Measurements from ENCODE around the gene RIMBP2. TPM values are rescaled to one million over a fixed set of nuclear protein-coding genes. Genes with fewer than 3 reads are reported as not detected.

Gene RIMBP2
- total and polyA plus RNA-seq, 2 experiments from 2014 or later: 0.31 to 0.37 TPM

DNA sequence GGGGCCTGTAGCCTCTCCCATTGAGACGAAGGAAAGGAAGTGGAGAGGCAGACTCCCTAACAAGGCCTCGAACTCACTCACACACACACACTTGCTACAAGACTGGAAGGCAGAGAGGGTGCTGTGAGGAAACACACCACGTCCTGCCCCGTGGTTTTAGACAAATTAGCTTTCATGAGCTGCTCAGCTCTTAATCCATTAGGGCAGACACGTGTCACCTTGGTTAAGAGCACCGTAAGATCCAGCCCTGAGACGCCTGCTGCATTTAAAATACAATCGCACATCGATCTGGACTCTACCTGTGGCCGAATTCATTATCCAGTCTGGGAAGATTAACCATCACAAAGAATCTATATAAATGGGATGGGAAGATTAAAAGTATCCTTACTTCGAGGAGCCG is 72.0 kb downstream of the RIMBP2 start (continued):
- TF ChIP-seq, protein P1, sequence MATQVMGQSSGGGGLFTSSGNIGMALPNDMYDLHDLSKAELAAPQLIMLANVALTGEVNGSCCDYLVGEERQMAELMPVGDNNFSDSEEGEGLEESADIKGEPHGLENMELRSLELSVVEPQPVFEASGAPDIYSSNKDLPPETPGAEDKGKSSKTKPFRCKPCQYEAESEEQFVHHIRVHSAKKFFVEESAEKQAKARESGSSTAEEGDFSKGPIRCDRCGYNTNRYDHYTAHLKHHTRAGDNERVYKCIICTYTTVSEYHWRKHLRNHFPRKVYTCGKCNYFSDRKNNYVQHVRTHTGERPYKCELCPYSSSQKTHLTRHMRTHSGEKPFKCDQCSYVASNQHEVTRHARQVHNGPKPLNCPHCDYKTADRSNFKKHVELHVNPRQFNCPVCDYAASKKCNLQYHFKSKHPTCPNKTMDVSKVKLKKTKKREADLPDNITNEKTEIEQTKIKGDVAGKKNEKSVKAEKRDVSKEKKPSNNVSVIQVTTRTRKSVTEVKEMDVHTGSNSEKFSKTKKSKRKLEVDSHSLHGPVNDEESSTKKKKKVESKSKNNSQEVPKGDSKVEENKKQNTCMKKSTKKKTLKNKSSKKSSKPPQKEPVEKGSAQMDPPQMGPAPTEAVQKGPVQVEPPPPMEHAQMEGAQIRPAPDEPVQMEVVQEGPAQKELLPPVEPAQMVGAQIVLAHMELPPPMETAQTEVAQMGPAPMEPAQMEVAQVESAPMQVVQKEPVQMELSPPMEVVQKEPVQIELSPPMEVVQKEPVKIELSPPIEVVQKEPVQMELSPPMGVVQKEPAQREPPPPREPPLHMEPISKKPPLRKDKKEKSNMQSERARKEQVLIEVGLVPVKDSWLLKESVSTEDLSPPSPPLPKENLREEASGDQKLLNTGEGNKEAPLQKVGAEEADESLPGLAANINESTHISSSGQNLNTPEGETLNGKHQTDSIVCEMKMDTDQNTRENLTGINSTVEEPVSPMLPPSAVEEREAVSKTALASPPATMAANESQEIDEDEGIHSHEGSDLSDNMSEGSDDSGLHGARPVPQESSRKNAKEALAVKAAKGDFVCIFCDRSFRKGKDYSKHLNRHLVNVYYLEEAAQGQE (IDR thresholded peaks at IDR 0.05; ENCODE audit: unreplicated experiment): no peak
- no peak for TF ChIP-seq EZH2 (IDR thresholded peaks at IDR 0.05; ENCODE audit: low read depth, unreplicated experiment)

DNA sequence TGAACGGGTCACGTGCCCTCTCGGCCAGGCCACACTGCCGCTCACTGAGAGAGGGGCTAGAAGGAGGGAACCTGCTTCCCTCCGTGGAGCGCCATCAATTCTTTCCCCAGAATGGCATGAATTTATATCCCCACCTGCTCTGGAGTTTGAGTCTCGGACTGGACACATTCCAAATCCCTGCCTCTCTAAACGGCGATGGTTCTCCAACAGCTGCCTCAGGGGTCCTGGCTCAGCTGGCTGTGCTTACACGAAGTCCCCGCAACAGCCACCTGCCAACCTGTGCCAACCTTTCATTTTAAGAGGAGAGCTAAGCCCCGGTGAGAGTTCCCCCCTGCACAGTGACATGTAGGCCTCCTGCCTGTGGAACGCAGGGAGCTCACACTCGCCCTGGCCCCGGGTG is 73.2 kb downstream of the RIMBP2 start:
- H3K4me1 ChIP-seq (ENCODE audit: insufficient read depth): no peaks in the 10 kb centered on the region
- TF ChIP-seq POLR2AphosphoS5 (IDR thresholded peaks at IDR 0.05; ENCODE audit: low read depth) (no peak), JUNB (IDR thresholded peaks at IDR 0.05; ENCODE audit: unreplicated experiment) (no peak), NANOG (IDR thresholded peaks at IDR 0.05; ENCODE audit: borderline replicate concordance) (no peak), STAT1 (IDR thresholded peaks at IDR 0.05; ENCODE audit: unreplicated experiment) (no peak), ZNF331 (CRISPR knock-in tag; IDR thresholded peaks at IDR 0.05; ENCODE audit: low read depth) (no peak)
- TF ChIP-seq, protein P2, sequence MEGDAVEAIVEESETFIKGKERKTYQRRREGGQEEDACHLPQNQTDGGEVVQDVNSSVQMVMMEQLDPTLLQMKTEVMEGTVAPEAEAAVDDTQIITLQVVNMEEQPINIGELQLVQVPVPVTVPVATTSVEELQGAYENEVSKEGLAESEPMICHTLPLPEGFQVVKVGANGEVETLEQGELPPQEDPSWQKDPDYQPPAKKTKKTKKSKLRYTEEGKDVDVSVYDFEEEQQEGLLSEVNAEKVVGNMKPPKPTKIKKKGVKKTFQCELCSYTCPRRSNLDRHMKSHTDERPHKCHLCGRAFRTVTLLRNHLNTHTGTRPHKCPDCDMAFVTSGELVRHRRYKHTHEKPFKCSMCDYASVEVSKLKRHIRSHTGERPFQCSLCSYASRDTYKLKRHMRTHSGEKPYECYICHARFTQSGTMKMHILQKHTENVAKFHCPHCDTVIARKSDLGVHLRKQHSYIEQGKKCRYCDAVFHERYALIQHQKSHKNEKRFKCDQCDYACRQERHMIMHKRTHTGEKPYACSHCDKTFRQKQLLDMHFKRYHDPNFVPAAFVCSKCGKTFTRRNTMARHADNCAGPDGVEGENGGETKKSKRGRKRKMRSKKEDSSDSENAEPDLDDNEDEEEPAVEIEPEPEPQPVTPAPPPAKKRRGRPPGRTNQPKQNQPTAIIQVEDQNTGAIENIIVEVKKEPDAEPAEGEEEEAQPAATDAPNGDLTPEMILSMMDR (conservative IDR thresholded peaks at IDR 0.05; ENCODE audit: low read depth in 2 of 2): no peak
- TF ChIP-seq, protein P3, sequence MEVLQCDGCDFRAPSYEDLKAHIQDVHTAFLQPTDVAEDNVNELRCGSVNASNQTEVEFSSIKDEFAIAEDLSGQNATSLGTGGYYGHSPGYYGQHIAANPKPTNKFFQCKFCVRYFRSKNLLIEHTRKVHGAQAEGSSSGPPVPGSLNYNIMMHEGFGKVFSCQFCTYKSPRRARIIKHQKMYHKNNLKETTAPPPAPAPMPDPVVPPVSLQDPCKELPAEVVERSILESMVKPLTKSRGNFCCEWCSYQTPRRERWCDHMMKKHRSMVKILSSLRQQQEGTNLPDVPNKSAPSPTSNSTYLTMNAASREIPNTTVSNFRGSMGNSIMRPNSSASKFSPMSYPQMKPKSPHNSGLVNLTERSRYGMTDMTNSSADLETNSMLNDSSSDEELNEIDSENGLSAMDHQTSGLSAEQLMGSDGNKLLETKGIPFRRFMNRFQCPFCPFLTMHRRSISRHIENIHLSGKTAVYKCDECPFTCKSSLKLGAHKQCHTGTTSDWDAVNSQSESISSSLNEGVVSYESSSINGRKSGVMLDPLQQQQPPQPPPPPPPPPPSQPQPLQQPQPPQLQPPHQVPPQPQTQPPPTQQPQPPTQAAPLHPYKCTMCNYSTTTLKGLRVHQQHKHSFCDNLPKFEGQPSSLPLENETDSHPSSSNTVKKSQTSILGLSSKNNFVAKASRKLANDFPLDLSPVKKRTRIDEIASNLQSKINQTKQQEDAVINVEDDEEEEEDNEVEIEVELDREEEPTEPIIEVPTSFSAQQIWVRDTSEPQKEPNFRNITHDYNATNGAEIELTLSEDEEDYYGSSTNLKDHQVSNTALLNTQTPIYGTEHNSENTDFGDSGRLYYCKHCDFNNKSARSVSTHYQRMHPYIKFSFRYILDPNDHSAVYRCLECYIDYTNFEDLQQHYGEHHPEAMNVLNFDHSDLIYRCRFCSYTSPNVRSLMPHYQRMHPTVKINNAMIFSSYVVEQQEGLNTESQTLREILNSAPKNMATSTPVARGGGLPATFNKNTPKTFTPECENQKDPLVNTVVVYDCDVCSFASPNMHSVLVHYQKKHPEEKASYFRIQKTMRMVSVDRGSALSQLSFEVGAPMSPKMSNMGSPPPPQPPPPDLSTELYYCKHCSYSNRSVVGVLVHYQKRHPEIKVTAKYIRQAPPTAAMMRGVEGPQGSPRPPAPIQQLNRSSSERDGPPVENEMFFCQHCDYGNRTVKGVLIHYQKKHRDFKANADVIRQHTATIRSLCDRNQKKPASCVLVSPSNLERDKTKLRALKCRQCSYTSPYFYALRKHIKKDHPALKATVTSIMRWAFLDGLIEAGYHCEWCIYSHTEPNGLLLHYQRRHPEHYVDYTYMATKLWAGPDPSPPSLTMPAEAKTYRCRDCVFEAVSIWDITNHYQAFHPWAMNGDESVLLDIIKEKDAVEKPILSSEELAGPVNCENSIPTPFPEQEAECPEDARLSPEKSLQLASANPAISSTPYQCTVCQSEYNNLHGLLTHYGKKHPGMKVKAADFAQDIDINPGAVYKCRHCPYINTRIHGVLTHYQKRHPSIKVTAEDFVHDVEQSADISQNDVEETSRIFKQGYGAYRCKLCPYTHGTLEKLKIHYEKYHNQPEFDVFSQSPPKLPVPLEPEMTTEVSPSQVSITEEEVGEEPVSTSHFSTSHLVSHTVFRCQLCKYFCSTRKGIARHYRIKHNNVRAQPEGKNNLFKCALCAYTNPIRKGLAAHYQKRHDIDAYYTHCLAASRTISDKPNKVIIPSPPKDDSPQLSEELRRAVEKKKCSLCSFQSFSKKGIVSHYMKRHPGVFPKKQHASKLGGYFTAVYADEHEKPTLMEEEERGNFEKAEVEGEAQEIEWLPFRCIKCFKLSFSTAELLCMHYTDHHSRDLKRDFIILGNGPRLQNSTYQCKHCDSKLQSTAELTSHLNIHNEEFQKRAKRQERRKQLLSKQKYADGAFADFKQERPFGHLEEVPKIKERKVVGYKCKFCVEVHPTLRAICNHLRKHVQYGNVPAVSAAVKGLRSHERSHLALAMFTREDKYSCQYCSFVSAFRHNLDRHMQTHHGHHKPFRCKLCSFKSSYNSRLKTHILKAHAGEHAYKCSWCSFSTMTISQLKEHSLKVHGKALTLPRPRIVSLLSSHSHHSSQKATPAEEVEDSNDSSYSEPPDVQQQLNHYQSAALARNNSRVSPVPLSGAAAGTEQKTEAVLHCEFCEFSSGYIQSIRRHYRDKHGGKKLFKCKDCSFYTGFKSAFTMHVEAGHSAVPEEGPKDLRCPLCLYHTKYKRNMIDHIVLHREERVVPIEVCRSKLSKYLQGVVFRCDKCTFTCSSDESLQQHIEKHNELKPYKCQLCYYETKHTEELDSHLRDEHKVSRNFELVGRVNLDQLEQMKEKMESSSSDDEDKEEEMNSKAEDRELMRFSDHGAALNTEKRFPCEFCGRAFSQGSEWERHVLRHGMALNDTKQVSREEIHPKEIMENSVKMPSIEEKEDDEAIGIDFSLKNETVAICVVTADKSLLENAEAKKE (CRISPR knock-in tag; IDR thresholded peaks at IDR 0.05): no peak
- TF ChIP-seq, protein P4, sequence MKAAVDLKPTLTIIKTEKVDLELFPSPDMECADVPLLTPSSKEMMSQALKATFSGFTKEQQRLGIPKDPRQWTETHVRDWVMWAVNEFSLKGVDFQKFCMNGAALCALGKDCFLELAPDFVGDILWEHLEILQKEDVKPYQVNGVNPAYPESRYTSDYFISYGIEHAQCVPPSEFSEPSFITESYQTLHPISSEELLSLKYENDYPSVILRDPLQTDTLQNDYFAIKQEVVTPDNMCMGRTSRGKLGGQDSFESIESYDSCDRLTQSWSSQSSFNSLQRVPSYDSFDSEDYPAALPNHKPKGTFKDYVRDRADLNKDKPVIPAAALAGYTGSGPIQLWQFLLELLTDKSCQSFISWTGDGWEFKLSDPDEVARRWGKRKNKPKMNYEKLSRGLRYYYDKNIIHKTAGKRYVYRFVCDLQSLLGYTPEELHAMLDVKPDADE (IDR thresholded peaks at IDR 0.05): no peak
- H3K4me2 ChIP-seq: no peak overlapping the region
- H3K4me3 ChIP-seq: no peak overlapping the region
- DNase-seq (ENCODE audit: low spot score) (no peak), ATAC-seq (no peak)
- no peaks in the 10 kb centered on the region for H3F3A ChIP-seq (replicated peaks; ENCODE audit: low read depth)
- H3K36me3 ChIP-seq (ENCODE audit: insufficient read depth): no peaks in the 10 kb centered on the region
- H3K4me1 Mint-ChIP-seq: no peaks in the 10 kb centered on the region
- H3K36me3 Mint-ChIP-seq (ENCODE audit: low read depth): peaks cover 27% of the 10 kb centered on the region; the same call in 2 of the 3 replicates
- no peak overlapping the region for H3K27ac ChIP-seq (ENCODE audit: low read depth)
- peaks cover 7% of the 10 kb centered on the region for H3K27me3 Mint-ChIP-seq (ENCODE audit: insufficient read depth, low read depth, poor library complexity)
- H3K27me3 ChIP-seq (ENCODE audit: insufficient read depth): no peaks in the 10 kb centered on the region
- no peak overlapping the region for H3K27ac Mint-ChIP-seq
- H3K9me3 Mint-ChIP-seq: peaks cover 85% of the 10 kb centered on the region
- no peak overlapping the region for H2AFZ ChIP-seq
- no peak overlapping the region for H3K4me3 Mint-ChIP-seq
- H4K20me1 ChIP-seq (replicated peaks; ENCODE audit: insufficient read depth): no peaks in the 10 kb centered on the region
- H3K79me2 ChIP-seq (replicated peaks; ENCODE audit: insufficient read depth): no peaks in the 10 kb centered on the region
- no peaks in the 10 kb centered on the region for H3K9me2 ChIP-seq (ENCODE audit: insufficient read depth)
